ENCODE results near the gene LCP2. TPM values are rescaled to one million over a fixed set of nuclear protein-coding genes. Genes with fewer than 3 reads are reported as not detected.

LCP2 gene
- total RNA-seq, 2 donors from 2014 or later: 3.9 to 6.5 TPM

DNA sequence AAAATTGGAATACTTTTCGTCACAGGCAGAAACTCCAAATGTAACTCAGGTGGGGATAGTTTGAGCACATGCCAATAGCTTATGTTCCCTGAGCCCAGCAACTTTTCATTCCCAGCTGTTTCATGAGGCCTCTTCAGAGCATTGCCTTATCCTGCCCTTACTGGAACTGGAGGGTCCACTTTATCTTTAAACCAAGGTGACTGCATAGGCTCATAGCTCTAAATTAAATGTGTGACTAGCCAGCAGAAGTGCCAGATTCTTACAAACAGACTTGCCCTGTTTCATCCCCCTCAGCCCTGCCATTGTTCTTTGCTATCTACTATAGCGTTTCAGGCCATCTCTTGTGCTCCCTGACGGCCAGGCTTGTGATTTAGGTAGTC lies 8.1 kb upstream of the LCP2 start:
- Histone ChIP-seq H3K4me3 (no peak overlapping the region), H3K27ac (peak overlapping the region; percentile 80 to 82), H3K9me3 (no peaks in the 10 kb centered on the region), H3K4me1 (peaks cover 0 to 46% of the 10 kb centered on the region in 2 donors), H3K27me3 (no peaks in the 10 kb centered on the region), H3K36me3 (no peaks in the 10 kb centered on the region)
- TF ChIP-seq, protein P1, sequence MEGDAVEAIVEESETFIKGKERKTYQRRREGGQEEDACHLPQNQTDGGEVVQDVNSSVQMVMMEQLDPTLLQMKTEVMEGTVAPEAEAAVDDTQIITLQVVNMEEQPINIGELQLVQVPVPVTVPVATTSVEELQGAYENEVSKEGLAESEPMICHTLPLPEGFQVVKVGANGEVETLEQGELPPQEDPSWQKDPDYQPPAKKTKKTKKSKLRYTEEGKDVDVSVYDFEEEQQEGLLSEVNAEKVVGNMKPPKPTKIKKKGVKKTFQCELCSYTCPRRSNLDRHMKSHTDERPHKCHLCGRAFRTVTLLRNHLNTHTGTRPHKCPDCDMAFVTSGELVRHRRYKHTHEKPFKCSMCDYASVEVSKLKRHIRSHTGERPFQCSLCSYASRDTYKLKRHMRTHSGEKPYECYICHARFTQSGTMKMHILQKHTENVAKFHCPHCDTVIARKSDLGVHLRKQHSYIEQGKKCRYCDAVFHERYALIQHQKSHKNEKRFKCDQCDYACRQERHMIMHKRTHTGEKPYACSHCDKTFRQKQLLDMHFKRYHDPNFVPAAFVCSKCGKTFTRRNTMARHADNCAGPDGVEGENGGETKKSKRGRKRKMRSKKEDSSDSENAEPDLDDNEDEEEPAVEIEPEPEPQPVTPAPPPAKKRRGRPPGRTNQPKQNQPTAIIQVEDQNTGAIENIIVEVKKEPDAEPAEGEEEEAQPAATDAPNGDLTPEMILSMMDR (IDR thresholded peaks at IDR 0.05): no peak
- no peak for DNase-seq (ENCODE audit: low spot score)

DNA sequence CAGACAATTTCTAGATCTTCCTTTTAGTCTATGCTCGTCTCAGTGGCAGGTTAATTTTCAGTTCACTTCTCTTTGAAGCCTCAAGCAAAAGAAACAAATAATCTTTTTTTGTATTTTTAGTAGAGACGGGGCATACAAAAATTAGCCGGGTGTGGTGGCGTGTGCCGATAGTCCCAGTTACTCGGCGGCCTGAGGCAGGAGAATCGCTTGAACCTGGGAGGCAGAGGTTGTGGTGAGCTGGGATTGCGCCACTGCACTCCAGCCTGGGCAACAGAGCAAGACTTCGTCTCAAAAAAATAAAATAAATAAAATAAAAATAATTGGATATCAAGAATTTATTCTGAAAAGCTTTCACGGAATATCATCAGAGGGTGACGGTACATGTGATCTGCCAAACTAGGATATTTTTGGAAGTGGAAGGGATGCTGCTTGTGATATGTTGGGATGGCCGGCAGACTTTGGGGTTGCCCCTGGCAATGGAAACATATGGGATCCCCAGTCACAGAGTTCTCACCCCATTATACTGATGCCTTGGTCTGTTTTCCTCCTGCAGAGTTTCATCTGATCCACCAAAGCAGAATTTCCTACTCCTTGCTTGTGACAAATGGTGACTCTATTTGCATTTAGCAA lies 7.6 kb upstream of the LCP2 start:
- Histone ChIP-seq H3K27ac (peak overlapping the region; percentile 80 to 82), H3K27me3 (no peaks in the 10 kb centered on the region), H3K4me3 (no peak overlapping the region), H3K9me3 (no peaks in the 10 kb centered on the region), H3K4me1 (peaks cover 0 to 44% of the 10 kb centered on the region in 2 donors), H3K36me3 (no peaks in the 10 kb centered on the region)
- DNase-seq (ENCODE audit: low spot score): no peak
- TF ChIP-seq, protein P1 (IDR thresholded peaks at IDR 0.05): no peak

DNA sequence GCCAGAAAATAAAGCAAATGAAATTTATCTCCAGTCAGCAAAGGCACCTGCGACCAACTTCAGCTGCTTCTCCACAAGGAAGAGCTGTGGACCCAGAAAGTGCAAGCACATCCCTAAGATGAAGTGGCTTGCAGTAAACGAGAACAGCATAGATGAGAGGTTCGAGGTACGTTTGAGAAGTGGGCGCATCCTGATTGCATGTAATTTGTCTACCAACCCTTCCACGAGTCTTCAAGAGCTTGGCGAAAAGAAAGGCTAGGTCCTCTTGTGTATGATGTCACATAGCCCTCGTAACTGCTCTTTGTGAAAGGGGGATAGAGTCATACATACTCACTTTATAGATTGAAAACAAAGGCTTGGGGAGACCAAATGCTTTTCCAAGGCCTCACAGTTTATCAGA lies 6.0 kb upstream of the LCP2 start:
- DNase-seq (ENCODE audit: low spot score): no peak
- Histone ChIP-seq H3K27ac (no peak overlapping the region), H3K27me3 (no peaks in the 10 kb centered on the region), H3K4me1 (peaks cover 0 to 41% of the 10 kb centered on the region in 2 donors), H3K36me3 (no peaks in the 10 kb centered on the region), H3K9me3 (no peaks in the 10 kb centered on the region), H3K4me3 (no peak overlapping the region)
- TF ChIP-seq, protein P1 (IDR thresholded peaks at IDR 0.05): no peak

DNA sequence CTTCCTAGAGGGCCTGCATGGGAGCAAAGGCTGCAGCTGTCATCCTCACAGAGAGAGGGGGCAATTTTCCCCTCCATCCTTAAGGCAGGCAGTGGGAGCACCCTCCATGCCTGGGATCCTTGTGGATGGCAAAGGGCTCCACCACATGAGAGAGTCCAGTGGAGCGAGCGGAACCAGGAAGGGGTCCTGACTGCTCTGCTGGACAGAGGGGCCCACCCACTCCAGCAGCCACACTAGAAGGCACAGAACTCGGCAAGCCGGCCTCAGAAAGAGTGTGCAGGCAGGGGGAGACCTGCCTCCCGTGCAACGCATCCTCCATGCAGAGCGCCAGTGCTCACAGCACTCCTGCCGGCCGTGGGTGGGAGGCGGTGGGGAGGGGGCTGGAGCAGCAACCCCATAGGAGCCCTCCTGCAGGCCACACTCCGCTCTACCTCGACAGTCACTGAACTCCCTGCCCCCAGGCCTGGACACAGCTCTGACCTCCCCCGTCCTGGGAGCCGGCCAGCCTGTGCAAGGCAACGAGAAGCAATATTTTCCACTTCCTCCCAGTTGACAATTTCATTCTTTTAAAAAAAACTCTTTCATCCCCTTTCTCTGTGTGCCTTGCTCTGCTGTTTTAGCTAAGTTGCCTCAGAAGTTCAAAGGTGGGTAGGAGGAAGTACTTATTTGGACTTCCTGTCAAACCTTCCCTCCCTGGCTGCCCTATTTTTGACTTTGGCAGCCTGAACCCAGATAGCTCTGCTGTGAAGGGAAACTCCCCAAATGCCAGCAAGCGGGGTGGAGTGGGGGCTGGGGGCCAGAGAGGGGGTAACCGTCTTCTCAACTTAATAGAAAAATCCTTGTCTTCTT lies 5.3 kb upstream of the LCP2 start:
- no peaks in the 10 kb centered on the region for H3K36me3 ChIP-seq
- TF ChIP-seq, protein P1 (IDR thresholded peaks at IDR 0.05): no peak
- no peaks in the 10 kb centered on the region for H3K9me3 ChIP-seq
- H3K27me3 ChIP-seq: no peaks in the 10 kb centered on the region
- peaks cover 0 to 35% of the 10 kb centered on the region in 2 donors for H3K4me1 ChIP-seq
- no peak overlapping the region for H3K4me3 ChIP-seq
- H3K27ac ChIP-seq: peak overlapping the region in 1 of 2 donors; percentile 39
- DNase-seq (ENCODE audit: low spot score): no peak

DNA sequence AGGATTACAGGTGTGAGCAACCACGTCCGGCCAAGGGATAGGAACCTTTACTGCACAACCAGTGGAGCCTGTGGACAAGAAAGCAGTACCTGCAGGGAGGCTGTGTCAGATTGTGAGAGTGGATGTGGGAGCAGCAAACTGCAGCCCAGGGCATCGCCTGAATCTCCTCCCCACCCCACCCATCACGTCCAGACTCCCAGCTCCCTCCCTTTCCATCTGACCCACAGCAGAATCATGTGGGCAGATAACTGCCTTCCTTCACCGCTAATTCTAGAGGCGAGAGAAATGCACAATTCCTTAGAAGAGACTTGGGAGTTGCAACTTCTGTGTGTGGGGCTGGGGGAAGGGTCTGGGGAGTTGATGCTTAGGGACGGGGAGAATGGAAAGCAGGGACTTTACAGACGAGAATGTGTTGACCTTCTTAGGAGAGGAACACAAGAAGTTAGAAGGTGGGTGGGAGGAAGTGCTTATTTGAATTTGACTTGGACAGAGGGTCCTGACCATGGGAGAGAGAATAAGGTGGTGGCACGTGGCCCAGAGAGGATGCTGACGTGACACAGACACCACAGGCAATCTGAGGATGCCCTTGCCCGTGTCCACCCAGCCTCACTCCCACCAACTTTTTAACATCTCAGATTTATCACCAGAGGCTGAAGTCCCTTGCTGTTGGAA lies 4.5 kb upstream of the LCP2 start:
- DNase-seq (ENCODE audit: low spot score): no peak
- Histone ChIP-seq H3K4me3 (no peak overlapping the region), H3K36me3 (no peaks in the 10 kb centered on the region), H3K9me3 (no peaks in the 10 kb centered on the region), H3K27me3 (no peaks in the 10 kb centered on the region), H3K27ac (peak overlapping the region in 1 of 2 donors; percentile 39), H3K4me1 (peaks cover 0 to 29% of the 10 kb centered on the region in 2 donors)
- TF ChIP-seq, protein P1 (IDR thresholded peaks at IDR 0.05): no peak
